Esophagus squamous epithelium (tissue), 4 donors: Measurements from ENCODE around the gene GRXCR2.

ENCODE experiments used
- POLR2A ChIP-seq, 4 donors: fragments of 450-650 bp; IDR thresholded peaks; one replicate each; pipeline ENCODE4 v1.6.1; 2017; ENCODE audit warnings: antibody characterized with exemption in 4 of 4, mild to moderate bottlenecking in 4 of 4, moderate library complexity in 3 of 4
- TF ChIP-seq, protein P1 (sequence below), 6 experiments: fragments of 450-650 bp in 4 of 6; fragments of 200-600 bp in 2 of 6; sonication (generic) in 2 of 6; IDR thresholded peaks; one replicate each; pipeline ENCODE4 v1.5.1; 2016 to 2019; ENCODE audit warnings: antibody characterized with exemption in 6 of 6, mild to moderate bottlenecking in 4 of 6, moderate library complexity in 4 of 6

GRCh38 chr5:145867806-145868205, 5.0 kb downstream of the GRXCR2 start:
- TF ChIP-seq, protein P1, sequence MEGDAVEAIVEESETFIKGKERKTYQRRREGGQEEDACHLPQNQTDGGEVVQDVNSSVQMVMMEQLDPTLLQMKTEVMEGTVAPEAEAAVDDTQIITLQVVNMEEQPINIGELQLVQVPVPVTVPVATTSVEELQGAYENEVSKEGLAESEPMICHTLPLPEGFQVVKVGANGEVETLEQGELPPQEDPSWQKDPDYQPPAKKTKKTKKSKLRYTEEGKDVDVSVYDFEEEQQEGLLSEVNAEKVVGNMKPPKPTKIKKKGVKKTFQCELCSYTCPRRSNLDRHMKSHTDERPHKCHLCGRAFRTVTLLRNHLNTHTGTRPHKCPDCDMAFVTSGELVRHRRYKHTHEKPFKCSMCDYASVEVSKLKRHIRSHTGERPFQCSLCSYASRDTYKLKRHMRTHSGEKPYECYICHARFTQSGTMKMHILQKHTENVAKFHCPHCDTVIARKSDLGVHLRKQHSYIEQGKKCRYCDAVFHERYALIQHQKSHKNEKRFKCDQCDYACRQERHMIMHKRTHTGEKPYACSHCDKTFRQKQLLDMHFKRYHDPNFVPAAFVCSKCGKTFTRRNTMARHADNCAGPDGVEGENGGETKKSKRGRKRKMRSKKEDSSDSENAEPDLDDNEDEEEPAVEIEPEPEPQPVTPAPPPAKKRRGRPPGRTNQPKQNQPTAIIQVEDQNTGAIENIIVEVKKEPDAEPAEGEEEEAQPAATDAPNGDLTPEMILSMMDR (IDR thresholded peaks at IDR 0.05): no peak
- TF ChIP-seq POLR2A (IDR thresholded peaks at IDR 0.05): no peak
